ENCODE measurements around the gene PGBD2.

DNA sequence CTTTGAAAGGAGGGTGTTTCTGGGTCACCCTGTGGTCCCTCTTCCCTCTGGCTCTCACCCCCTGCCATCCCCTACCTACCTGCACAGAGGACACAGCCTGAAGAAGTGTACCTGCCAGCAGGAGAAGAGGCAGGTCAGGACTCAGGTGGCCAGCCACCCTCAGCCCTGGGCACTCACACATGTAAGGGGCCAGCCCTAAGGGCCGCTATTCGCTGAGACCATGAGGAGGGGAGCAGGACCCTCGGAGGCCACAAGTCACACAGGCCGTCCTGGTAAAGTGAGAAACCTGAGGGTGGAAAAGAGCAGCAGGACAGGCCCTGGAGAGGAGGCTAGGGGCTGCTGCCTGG is 48.3 kb upstream of the PGBD2 start:
- TF ChIP-seq BHLHE40 (IDR thresholded peaks at IDR 0.05; ENCODE audit: borderline replicate concordance) (no peak), FOXK2 (IDR thresholded peaks at IDR 0.05) (no peak)
